Measurements from ENCODE around the gene SPART. TPM values are rescaled to one million over a fixed set of nuclear protein-coding genes. Genes with fewer than 3 reads are reported as not detected.

SPART gene
- total RNA-seq, 4 donors from 2014 or later, result 95.1 to 157 (median 122) TPM

DNA sequence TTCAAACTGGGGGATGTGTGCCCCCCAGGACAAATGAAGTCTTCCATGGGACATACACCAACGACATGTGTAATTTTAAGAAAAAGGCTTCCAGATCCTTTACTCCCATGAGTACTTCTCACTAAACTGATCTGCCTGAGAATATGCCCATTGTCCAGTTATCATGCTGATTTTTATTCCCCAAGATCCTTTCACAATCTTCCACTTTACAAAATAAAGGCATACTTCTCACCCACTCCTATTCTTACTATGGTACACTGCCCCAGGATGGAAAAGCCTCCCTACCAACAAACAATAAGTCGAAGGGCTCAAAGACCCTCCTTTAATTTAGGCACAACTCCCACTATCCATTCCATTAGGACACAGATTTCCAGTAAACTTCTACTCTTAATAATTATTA, 3.5 kb downstream of the SPART start:
- no peak for DNase-seq (ENCODE audit: extremely low spot score)
- peaks cover 10 to 71% (median 58%) of the 10 kb centered on the region in 4 donors for H3K4me1 ChIP-seq
- no peaks in the 10 kb centered on the region for H3K36me3 ChIP-seq
- H3K9me3 ChIP-seq, result no peaks in the 10 kb centered on the region
- no peak overlapping the region for H3K4me3 ChIP-seq
- H3K27ac ChIP-seq (replicated peaks in 1 of 4), result no peak overlapping the region
- 91% methylated on average over 2 of the region's 2 CpGs for WGBS
- H3K27me3 ChIP-seq, result no peaks in the 10 kb centered on the region
- TF ChIP-seq, protein P1, sequence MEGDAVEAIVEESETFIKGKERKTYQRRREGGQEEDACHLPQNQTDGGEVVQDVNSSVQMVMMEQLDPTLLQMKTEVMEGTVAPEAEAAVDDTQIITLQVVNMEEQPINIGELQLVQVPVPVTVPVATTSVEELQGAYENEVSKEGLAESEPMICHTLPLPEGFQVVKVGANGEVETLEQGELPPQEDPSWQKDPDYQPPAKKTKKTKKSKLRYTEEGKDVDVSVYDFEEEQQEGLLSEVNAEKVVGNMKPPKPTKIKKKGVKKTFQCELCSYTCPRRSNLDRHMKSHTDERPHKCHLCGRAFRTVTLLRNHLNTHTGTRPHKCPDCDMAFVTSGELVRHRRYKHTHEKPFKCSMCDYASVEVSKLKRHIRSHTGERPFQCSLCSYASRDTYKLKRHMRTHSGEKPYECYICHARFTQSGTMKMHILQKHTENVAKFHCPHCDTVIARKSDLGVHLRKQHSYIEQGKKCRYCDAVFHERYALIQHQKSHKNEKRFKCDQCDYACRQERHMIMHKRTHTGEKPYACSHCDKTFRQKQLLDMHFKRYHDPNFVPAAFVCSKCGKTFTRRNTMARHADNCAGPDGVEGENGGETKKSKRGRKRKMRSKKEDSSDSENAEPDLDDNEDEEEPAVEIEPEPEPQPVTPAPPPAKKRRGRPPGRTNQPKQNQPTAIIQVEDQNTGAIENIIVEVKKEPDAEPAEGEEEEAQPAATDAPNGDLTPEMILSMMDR (IDR thresholded peaks at IDR 0.05), result no peak
- TF ChIP-seq POLR2A (IDR thresholded peaks at IDR 0.05; ENCODE audit: low read depth), result no peak
- TF ChIP-seq POLR2AphosphoS5 (IDR thresholded peaks at IDR 0.05), result no peak
- TF ChIP-seq EP300 (IDR thresholded peaks at IDR 0.05), result no peak
- intact Hi-C loops (cut with DNase I), result loop anchor here (5.0 to 10.0 kb wide), 2 partner anchors 60 to 392 kb away; no protein-coding TSS in a partner anchor

DNA sequence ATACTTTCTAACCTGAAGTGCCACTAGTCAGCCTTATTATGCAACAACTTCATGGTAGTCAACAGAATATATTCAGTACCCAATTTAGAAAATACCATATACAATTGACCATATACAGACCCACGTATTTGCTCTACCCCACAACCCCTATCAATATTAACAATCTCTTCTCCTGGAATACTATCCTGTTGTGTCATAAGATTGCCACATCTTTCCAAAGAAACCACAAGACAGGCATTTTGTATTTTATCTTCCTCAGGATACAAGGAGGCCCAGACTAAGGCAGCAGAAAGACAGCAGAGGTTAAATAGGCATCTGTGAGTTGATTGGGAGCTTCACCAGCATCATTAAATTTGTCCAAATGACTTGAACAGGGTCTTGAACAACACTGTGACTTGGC, 4.5 kb downstream of the SPART start:
- no peaks in the 10 kb centered on the region for H3K36me3 ChIP-seq
- intact Hi-C loops (cut with DNase I), result loop anchor here (5.0 to 10.0 kb wide), 2 partner anchors 59 to 393 kb away; no protein-coding TSS in a partner anchor
- no peak for DNase-seq (ENCODE audit: extremely low spot score)
- TF ChIP-seq, protein P1 (IDR thresholded peaks at IDR 0.05), result no peak
- TF ChIP-seq POLR2AphosphoS5 (IDR thresholded peaks at IDR 0.05) (no peak), POLR2A (IDR thresholded peaks at IDR 0.05; ENCODE audit: low read depth) (no peak), EP300 (IDR thresholded peaks at IDR 0.05) (no peak)
- H3K4me1 ChIP-seq, result peaks cover 10 to 72% (median 54%) of the 10 kb centered on the region in 4 donors
- H3K27me3 ChIP-seq, result no peaks in the 10 kb centered on the region
- H3K4me3 ChIP-seq, result no peak overlapping the region
- H3K27ac ChIP-seq (replicated peaks in 1 of 4), result no peak overlapping the region
- 71% methylated on average over 1 of the region's 1 CpG for WGBS
- H3K9me3 ChIP-seq, result no peaks in the 10 kb centered on the region

DNA sequence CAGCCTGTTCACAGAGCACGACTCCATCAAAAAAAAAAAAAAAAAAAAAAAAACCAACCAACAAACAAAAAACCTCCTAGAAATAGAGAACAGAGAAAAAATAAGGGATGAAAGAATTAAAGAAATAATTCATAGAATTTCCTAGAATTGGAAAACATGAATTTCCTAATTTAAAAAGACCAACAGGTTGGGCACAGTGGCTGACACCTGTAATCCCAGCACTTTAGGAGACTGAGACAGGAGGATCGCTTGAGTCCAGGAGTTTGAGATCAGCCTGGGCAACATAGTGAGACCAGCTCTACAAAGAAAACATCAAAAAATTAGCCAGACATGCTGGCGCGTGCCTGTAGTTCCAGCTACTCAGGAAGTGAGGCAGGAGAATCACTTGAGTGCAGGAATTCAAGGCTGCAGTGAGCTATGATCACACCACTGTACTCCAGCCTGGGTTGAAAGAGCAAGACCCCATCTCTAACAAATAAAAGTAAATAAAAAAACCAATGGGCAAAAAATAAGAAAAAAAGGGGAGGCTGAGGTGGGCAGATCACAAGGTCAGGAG, 6.5 kb downstream of the SPART start:
- H3K9me3 ChIP-seq, result no peaks in the 10 kb centered on the region
- no peak overlapping the region for H3K4me3 ChIP-seq
- H3K27me3 ChIP-seq, result no peaks in the 10 kb centered on the region
- no peak for DNase-seq (ENCODE audit: extremely low spot score)
- peaks cover 10 to 85% (median 68%) of the 10 kb centered on the region in 4 donors for H3K4me1 ChIP-seq
- intact Hi-C loops (cut with DNase I), result loop anchor here (5.0 to 10.0 kb wide), 2 partner anchors 57 to 395 kb away; no protein-coding TSS in a partner anchor
- H3K36me3 ChIP-seq, result peaks cover 0 to 6% (median 3%) of the 10 kb centered on the region in 4 donors
- H3K27ac ChIP-seq (replicated peaks in 1 of 4), result no peak overlapping the region
- WGBS, result 93% methylated on average over 4 of the region's 4 CpGs
- TF ChIP-seq POLR2A (IDR thresholded peaks at IDR 0.05; ENCODE audit: low read depth) (no peak), POLR2AphosphoS5 (IDR thresholded peaks at IDR 0.05) (no peak), EP300 (IDR thresholded peaks at IDR 0.05) (no peak)
- TF ChIP-seq, protein P1 (IDR thresholded peaks at IDR 0.05), result no peak

DNA sequence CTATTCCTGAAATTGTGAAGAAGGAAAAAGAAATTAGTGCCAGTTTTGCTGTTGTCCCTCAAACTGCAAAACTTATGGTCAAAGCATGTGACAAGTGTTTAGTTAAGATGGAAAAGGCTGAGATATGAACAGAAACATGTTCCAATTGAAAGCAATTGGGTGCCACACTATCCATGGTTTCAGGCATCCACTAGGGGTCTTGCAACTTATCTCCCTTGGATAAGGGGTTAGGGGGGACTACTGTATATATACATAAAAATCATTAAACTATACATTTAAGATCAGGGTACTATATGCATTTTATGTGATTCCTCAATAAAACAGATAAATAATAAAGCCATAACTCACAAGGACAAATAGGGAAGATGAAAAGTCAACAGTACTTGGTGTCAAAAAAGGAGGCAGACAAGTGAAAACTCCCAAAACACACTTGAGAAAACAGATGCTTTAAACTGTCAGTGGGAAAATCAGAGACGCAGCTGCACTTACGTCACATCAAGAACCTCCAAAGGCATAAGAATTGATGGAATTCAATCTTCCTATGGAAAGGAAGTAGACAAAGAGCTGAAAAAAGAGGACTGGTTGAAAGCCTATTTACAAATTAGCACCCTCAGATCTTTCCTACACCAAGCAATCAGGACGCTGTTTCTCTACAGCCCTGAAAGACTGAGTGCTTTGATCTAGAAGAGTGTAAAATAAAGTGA, 8.1 kb downstream of the SPART start:
- peaks cover 10 to 83% (median 68%) of the 10 kb centered on the region in 4 donors for H3K4me1 ChIP-seq
- no peak overlapping the region for H3K4me3 ChIP-seq
- H3K36me3 ChIP-seq, result peaks cover 0 to 13% (median 3%) of the 10 kb centered on the region in 4 donors
- 77% methylated on average over 3 of the region's 3 CpGs for WGBS
- no peak for DNase-seq (ENCODE audit: extremely low spot score)
- TF ChIP-seq, protein P1 (IDR thresholded peaks at IDR 0.05), result no peak
- TF ChIP-seq EP300 (IDR thresholded peaks at IDR 0.05) (no peak), POLR2AphosphoS5 (IDR thresholded peaks at IDR 0.05) (no peak), POLR2A (IDR thresholded peaks at IDR 0.05; ENCODE audit: low read depth) (no peak)
- intact Hi-C loops (cut with DNase I), result no loop called here
- no peak overlapping the region for H3K27ac ChIP-seq (replicated peaks in 1 of 4)
- H3K9me3 ChIP-seq, result no peaks in the 10 kb centered on the region
- no peaks in the 10 kb centered on the region for H3K27me3 ChIP-seq
